K562 (cell line): ENCODE measurements around the gene RHEBL1. TPM values are rescaled to one million over a fixed set of nuclear protein-coding genes. Genes with fewer than 3 reads are reported as not detected.

Experiments
- MBD2 ChIP-seq: sonication (generic); IDR thresholded peaks from 2 replicates; pipeline ENCODE4 v1.6.1; 2016; ENCODE audit warnings: low read depth, borderline replicate concordance
- REST ChIP-seq, 2 experiments: fragments of 450-650 bp; formaldehyde crosslinking in 1 of 2; IDR thresholded peaks; 2 replicates each; pipeline versions ENCODE4 v1.4.0 to v1.6.1; 2014 to 2020; ENCODE audit warnings: mild to moderate bottlenecking in 2 of 2, borderline replicate concordance in 1 of 2, low read depth in 1 of 2
- SRSF1 ChIP-seq: fragments of 200-400 bp; formaldehyde crosslinking; IDR thresholded peaks from 2 replicates; pipeline ENCODE4 v1.6.1; 2017; ENCODE audit warnings: mild to moderate bottlenecking, low read depth, low read length, moderate library complexity
- TAL1 ChIP-seq: fragments of 450-650 bp; IDR thresholded peaks from 2 replicates; pipeline ENCODE4 v1.6.1; 2016; ENCODE audit warnings: mild to moderate bottlenecking
- UBTF ChIP-seq, 2 experiments: IDR thresholded peaks; 2 replicates each; pipeline ENCODE4 v1.6.1; 2012; ENCODE audit warnings: improper control_type of control experiment in 2 of 2, low read depth in 2 of 2, low read length in 2 of 2, borderline replicate concordance in 1 of 2
- ZNF395 ChIP-seq: fragments of 200-800 bp; sonication (Bioruptor generic); IDR thresholded peaks from 2 replicates; pipeline ENCODE4 v1.6.1; 2017; ENCODE audit warnings: missing genetic modification characterization, missing compliant biosample characterization
- polyA plus RNA-seq, 8 experiments: library from polyadenylated mRNA; depleted of rRNA in 4 of 8; stranded (reverse) in 5 of 8; unstranded in 3 of 8; fragments of >200 nt; fragmentation: Nextera tagmentation in 2 of 8; fragmentation: Illumina TruSeq in 1 of 8; extraction: Ambion mirVana in 2 of 8; extraction: Trizol in 1 of 8; gene quantifications; 2 replicates each; pipeline versions ENCODE4 v1.2.1 to v1.2.3, GENCODE V29; 2011 to 2014; ENCODE audit warnings: inconsistent platforms in 1 of 8, missing spikeins in 1 of 8
- total RNA-seq, 7 experiments: library from RNA; depleted of rRNA in 6 of 7; stranded (reverse); fragments of >200 nt in 6 of 7; fragmentation: Illumina TruSeq in 2 of 7; extraction: Trizol in 2 of 7; gene quantifications; 2 replicates each; pipeline versions ENCODE4 v1.2.1 to v1.2.3, GENCODE V29; 2011 to 2021; ENCODE audit warnings: low replicate concordance in 1 of 7
- TF ChIP-seq, protein P1 (sequence below): sonication (generic); formaldehyde crosslinking; IDR thresholded peaks from 2 replicates; pipeline ENCODE4 v1.8.0; 2022; ENCODE audit warnings: mild to moderate bottlenecking, missing genetic modification reagents

Gene RHEBL1
- total and polyA plus RNA-seq, 9 of the 15 experiments (the other 6 are each of a cell fraction or from before 2014, with no cell fraction given): 4.3 to 36.1 (median 8.2) TPM

DNA sequence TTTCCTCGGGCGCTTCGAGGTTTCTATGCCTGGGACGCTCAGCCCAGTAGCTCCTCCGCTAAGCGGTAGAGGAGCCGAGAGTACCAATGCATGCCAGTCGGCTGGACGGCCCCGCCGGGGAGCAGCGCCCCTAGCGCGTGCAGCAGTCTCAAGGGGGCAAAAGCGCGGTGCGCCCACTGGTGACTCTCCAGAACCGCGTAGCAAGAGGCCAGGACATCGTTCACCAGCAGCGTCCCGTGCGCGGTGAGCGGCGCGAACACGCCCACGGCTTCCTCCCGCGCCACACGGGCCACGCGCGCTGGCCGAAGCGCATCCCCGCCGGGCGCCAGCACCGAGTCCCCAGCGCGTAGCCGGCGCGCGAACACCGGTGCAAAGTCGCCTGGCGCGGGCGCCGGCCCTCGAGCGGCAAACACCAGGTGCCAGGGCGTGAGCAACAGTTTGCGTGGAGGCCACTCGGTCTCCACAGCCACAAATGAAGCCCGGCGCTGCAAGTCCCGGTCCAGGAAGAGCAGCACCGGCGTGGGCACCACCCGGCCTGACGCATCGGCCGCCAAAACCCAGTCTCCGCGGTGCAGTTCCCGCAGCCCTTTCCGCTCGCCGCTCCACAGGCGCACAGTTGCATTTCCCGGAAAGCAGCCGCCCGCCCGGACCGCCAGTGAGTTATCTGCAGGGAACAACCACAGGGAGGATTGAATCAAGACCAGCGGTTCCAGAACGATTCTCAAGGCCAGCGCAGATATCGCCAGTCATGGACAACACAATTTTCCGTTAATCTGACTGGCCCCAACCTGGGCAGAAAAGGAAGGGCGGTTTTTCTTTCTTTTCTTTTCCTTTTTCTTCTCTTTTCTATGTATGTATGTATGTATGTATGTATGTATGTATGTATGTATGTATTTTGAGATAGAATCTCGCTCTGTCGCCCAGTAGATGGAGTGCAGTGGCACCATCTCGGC, 20.3 kb upstream of the RHEBL1 start (continued):
- TF ChIP-seq UBTF (IDR thresholded peaks at IDR 0.05; ENCODE audit: borderline replicate concordance in 1 of 2, low read depth in 2 of 2, low read length in 2 of 2): peak; percentile 96 to 97; a peak in 3 of 4 replicates
- no peak for TF ChIP-seq SRSF1
- peak; percentile 60; the same call in 1 of the 2 replicates for TF ChIP-seq MBD2
- no peak for TF ChIP-seq REST (IDR thresholded peaks at IDR 0.05; ENCODE audit: borderline replicate concordance)
- peak; percentile 36; the same call in 1 of the 2 replicates for TF ChIP-seq REST (CRISPR knock-in tag; IDR thresholded peaks at IDR 0.05; ENCODE audit: low read depth)
- TF ChIP-seq TAL1: peak; percentile 80
- peak; percentile 93; the same call in 1 of the 2 replicates for TF ChIP-seq ZNF395 (CRISPR knock-in tag)
- TF ChIP-seq, protein P1, sequence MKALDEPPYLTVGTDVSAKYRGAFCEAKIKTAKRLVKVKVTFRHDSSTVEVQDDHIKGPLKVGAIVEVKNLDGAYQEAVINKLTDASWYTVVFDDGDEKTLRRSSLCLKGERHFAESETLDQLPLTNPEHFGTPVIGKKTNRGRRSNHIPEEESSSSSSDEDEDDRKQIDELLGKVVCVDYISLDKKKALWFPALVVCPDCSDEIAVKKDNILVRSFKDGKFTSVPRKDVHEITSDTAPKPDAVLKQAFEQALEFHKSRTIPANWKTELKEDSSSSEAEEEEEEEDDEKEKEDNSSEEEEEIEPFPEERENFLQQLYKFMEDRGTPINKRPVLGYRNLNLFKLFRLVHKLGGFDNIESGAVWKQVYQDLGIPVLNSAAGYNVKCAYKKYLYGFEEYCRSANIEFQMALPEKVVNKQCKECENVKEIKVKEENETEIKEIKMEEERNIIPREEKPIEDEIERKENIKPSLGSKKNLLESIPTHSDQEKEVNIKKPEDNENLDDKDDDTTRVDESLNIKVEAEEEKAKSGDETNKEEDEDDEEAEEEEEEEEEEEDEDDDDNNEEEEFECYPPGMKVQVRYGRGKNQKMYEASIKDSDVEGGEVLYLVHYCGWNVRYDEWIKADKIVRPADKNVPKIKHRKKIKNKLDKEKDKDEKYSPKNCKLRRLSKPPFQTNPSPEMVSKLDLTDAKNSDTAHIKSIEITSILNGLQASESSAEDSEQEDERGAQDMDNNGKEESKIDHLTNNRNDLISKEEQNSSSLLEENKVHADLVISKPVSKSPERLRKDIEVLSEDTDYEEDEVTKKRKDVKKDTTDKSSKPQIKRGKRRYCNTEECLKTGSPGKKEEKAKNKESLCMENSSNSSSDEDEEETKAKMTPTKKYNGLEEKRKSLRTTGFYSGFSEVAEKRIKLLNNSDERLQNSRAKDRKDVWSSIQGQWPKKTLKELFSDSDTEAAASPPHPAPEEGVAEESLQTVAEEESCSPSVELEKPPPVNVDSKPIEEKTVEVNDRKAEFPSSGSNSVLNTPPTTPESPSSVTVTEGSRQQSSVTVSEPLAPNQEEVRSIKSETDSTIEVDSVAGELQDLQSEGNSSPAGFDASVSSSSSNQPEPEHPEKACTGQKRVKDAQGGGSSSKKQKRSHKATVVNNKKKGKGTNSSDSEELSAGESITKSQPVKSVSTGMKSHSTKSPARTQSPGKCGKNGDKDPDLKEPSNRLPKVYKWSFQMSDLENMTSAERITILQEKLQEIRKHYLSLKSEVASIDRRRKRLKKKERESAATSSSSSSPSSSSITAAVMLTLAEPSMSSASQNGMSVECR (CRISPR knock-in tag): peak; percentile 8; the same call in 1 of the 2 replicates
